Measurements from ENCODE around the gene MAP4K4. TPM values are rescaled to one million over a fixed set of nuclear protein-coding genes. Genes with fewer than 3 reads are reported as not detected.

MAP4K4 gene
- 59.2 and 61.8 TPM in 2 replicates for total RNA-seq (2014; rRNA removed; shearing (Covaris generic))

DNA sequence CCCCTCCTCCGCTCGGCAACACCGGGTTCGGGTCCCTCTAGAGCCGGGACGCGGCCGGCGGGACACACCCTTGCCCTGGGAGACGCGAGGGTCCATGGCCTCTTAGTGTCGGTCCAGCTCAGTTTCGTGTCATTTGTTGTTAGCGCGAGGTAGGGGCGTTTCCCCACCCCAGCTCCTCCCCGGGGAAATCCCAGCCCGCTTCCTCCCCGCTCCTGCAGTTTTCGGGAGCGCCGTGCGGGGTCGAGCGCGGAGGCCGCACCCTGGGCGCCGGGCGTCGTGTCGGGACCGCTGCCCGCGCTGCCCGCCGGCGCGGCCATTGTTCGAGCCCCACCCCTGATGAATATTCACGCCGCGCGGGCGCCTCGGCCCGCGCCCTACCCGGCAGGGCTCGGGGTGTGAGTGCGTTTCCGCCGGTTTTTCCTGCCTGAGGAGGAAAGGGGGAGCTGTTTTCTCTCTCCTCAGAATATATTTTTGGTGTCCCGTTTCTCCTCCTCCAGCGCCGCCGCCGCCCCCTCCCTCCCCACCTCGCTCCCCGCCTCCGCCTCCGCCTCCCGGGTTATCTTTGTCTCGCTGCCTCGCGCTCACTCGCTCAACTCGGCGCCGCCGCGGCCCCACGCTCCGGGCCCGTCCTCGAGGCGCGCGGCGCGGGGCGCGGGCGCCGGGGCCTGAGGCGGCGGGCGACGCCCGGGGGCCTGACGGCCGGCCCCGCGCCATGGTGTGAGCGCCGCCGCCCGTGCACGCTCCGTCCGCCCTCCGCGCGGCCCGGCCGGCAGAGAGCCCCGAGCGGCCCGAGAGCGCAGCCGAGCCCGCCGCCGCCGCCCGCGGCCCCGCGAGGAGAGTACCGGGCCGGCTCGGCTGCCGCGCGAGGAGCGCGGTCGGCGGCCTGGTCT, at the start of gene MAP4K4:
Gene MAP4K4, plus strand, starts transcription at position 584 of the 890 bp plus-strand sequence. CDS start 374 bp downstream, outside the sequence.
- DNase-seq (ENCODE audit: low spot score), result peak; percentile 78

DNA sequence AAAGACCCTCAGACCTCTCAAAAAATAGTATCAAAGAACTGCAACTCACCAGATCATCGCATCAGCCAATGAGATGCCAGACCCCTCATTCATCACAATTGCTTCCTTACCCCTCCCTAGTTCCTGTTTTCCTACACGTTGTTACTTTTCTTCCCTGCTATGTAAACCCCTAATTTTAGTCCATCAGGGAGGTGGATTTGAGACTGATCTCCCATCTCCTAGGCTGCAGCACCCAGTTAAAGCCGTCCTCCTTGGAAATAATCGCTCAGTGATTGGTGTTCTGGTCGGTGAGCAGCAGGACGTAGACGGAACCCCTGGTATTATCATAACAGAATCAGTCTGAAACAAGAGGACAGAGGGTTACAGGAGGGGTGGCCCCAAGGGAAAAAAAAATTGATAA, 44.0 kb upstream of the MAP4K4 start:
- DNase-seq (ENCODE audit: low spot score), result no peak

DNA sequence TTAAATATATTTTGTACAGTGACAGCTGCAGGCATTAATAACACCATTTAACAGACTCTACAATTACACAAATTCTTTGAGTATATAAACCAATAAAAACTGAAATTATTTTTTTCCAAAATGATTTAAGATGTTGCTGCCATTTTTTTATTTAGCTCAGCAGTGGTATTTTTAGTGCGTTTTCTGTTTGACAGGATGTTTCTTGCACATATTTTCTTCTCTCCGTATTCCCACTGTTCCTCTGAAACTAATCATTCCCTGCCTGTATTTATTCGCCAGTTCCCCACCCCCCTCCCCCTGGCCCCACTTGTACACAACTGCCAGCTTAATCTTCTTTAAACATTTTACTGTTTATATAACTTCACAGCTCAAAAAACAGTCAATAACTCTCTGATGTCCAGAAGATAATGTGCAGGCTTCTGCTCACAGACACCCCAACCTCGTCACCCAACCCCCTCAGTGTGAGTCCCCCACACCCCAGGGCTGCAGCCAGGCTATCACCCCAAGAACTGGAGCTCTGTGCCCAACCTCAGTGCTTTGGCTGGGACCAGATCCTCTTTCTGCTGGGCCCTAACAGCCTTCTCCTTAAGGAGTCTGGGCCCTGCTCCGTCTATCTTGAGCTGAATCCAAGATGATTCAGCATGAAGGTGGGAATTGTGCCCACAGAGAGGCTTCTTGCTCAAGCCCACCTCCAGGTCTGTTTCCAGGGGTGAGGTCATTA, 41.6 kb upstream of the MAP4K4 start:
- DNase-seq (ENCODE audit: low spot score), result no peak

DNA sequence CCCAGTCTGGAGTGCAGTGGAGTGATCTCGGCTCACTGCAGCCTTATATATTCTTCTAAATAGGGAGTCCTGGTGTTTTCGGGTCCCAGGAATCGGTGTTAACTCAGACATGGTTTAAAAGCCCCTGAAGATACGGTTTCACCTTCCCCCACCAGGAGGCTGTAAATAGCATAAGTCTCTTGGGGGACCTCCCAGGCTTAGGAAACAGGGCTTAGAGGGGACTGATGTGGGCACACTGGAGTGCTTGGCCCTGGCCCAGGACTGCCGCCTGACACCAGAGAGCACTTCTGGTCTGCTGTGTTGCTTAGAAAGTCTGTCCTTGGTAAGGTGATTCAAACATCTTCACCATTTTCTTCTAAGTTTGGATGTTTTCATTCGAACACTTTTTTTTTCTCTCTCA, 39.7 kb upstream of the MAP4K4 start:
- DNase-seq (ENCODE audit: low spot score), result no peak

DNA sequence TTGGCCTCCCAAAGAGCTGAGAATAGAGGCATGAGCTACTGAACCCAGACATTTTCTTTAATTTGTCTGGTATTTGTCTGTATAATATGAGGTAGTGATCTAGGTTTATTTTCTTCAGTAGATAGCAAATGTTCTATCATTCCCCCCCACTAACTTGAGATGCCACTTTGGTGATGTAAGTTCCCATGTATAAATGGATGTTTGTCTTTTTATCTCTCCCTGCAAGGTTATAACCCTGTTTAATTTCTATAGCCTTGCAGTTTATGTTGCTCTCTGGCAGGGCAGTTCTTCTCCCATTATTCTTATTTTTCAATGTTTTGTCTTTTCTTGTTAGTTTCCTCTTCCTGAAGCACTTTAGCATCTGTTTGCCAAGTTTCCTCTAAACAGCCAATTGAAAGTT, 39.1 kb upstream of the MAP4K4 start:
- no peak for DNase-seq (ENCODE audit: low spot score)

DNA sequence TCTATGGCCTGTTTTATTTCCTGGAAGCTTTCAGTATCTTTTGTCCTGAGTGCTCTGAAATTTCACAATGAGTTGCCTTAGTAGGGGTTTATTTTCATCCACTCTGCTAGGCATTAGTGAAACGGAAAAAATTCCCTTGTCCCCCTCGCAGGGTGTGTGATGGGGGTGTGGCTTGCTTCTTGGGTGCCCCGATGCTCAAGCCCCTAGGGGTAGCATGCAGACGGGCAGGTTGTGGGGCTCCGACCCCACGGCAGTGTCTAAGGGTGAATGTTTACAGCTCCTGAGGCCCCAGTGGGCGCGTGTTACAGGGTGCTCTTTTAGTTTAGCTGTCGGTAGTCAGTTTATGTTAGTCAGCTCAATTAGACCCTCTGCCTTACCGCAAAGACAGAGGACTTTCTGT, 32.2 kb upstream of the MAP4K4 start:
- no peak for DNase-seq (ENCODE audit: low spot score)

DNA sequence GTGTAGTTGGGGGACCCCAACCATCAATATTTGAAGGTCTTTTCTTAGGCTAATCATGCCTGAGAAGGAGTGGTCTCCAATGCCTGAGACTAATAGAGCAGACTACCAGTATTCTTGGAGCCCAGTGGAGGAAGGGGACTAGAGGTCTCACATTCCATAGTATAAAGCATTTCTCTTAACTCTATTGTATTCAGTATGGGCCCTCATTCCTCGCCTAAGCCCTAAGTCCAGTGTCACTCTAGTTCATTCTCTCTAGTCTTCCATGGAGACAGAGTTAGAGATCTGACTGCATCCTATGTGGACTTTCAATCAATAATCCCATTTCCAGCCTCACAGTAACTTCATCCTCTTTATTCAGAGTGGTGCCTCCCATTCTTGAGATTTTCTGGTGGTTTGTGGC, 29.7 kb upstream of the MAP4K4 start:
- DNase-seq (ENCODE audit: low spot score), result no peak

DNA sequence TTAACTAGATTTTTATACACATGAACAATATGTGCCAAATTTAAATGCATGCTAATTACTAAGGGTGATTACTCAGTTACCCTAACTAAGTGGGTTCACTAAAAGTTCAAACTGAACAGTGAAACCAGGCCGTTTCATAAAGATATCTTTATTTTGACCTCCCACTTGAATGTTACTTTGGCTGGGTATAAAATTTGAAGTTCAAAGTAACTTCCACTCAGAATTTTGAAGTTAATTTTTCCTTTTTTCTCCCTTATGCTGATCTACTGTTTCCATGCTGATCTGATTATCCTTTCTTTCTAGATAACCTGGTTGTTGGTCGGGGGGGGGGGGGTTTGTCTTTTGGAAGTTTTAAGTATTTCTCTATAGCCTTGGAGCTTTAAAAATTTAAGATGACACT, 25.5 kb upstream of the MAP4K4 start:
- DNase-seq (ENCODE audit: low spot score), result no peak

DNA sequence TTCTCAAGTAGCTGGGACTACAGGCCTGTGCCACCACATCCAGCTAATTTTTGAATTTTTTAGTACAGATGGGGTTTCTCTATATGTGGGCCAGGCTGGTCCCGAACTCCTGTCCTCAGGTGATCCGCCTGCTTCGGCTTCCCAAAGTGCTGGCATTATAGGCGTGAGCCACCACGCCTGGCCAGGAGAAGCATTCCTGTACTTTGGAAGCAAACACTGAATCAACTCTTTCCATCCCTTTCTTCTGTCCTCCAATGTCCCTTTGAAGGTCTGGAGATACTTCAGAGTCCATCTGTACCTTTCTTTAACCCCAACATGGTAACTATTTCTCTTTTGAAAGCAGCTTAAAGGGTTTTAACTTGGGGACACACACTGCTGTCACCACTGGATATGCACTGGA, 23.6 kb upstream of the MAP4K4 start:
- DNase-seq (ENCODE audit: low spot score), result no peak

DNA sequence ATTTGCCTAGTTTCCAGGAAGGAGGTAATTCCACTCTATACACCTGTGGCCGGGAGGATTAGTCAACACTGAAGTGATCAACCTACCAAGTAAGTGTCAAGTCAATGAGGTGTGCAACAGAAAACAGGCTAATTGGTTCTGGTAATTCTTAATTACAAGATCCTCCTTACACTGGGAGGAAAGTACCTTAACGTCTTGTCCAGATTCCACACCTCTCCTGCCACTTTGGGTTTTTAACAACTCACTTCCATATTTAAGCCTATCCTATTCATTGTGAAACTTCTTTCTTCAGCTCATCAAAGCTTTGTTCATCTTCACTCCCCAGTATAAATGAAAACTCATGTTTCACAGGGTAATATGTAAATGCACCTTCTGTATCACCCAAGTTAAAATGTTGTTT, 22.0 kb upstream of the MAP4K4 start:
- no peak for DNase-seq (ENCODE audit: low spot score)

DNA sequence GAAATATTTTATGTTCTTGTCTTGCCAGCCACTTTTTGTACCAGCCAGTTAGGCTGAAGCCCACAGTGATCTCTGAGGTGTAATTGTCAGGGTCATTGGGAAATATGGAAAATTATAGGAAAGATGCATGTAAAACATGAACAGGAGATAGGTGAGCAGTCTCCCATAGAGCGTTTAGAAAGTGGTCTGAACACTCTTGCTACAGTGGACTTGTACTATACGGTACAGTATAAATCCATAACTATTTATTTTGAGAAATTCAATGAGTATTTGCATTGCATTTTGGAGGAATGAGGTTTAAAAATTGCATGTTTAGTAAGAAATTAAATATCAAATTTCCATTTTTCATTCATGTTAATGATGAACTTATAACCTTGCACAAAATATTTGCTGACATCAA, 20.8 kb upstream of the MAP4K4 start:
- DNase-seq (ENCODE audit: low spot score), result no peak

DNA sequence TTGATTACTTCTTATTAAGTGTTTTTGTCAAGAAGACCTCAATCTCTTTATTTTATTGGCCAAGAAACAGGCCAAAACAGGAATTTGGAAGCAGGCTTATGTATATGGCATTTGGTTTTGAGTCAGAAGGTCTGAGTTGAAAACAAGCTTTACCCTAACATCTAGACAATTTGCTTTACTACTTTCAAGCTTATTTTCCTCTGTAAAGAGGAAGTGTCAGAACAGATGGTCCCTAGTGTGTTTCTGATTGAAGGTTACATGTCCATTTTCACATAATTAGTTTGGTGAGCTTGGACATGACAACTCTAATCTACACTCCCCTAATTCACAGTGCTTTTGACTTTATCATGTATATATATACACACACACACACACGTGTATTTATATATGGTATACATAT, 19.8 kb upstream of the MAP4K4 start:
- no peak for DNase-seq (ENCODE audit: low spot score)

DNA sequence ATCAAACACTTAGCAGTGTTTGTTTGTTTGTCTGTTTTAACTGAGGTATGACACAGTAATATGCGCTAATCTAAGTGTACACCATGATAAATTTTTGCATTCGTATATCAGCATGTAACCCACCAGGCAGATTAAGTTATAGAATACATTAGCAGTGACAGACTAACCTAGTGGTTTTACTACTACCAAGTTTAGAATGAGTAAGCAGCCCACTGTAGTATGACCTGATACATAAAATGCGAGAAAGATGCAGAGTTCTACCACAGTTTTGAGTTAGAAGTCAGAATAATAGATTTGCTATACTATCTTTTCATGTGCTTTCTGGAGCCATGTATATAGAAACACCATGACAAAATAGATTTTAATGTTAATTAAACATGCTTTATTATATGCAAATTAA, 19.1 kb upstream of the MAP4K4 start:
- no peak for DNase-seq (ENCODE audit: low spot score)

DNA sequence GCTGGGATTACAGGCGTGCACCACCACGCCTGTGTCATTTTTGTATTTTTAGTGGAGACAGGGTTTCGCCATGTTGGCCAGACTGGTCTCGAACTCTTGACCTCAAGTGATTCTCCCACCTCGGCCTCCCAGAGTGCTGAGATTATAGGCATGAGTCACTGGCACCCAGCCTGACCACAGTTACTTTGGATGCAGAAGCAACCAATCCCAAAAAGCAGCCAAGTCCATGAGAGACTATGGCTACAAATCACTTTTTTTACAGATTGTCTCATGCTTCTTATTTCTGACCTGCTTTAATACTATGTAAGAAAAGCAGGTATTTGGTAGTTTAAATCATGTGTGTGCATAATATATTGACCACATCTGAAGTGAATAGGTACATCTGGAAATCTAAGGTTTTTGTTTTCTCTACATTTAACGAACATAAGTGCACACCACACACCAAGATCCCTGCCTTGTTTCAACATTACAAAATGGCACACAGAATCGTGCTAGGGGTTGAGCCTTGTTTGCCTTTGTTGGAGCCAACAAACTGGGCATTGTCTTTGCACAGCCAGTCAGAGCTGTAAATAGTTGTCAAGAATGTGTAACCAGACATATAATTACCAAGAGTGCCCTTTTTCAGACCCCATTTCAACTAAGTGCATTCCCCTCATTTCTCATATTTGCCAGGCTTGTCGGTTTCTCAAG, 18.3 kb upstream of the MAP4K4 start:
- peak; percentile 76 for DNase-seq (ENCODE audit: low spot score)

DNA sequence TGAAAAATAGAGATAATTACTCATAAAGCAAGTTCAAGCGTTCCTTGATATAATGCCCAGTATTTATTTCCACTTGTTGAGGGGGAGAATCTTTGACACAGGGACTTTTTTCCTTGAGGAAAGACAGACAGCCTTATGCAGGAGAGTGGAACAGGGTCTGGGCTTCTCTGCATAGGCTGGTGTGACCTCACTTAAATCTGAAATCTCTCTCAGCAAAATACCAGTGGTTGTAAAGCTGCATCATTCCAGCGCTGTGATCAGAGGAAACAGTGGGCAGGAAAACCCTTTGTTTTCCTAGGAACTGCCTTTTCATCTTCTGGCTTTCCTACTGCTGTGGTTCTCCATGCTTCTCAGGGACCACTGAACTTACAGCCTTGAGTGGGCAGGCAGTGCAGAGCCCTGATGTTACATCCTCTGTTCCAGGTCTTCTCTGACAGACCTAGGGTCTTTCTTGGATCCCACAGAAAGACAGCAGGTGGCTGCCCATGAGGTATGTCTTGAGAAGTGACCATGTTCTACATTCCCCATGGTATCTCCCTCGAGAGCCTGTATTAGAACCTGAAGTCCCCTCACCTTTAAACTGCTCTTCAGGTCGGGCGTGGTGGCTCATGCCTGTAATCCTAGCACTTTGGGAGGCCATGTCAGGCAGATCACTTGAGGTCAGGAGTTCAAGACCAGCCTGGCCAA, 17.6 kb upstream of the MAP4K4 start:
- no peak for DNase-seq (ENCODE audit: low spot score)

DNA sequence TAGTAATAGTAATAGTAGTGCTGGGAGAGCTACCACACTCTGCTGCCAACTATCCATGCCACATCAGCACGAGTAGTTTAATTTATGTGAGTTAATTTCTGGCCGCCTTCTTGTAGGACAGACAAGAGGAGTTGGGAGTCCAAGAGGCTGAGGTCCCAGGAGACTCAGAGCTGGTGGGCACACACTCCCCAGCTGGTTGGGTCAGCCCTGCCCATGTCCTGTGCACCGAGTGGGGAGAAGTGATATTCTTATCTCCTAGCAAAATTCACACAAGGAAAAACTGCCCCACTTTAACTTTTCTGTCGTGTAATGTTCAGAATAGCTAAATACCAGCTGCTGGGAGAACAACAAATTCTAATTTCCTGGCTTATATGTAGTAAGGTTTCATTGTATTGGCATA, 15.2 kb upstream of the MAP4K4 start:
- DNase-seq (ENCODE audit: low spot score), result no peak

DNA sequence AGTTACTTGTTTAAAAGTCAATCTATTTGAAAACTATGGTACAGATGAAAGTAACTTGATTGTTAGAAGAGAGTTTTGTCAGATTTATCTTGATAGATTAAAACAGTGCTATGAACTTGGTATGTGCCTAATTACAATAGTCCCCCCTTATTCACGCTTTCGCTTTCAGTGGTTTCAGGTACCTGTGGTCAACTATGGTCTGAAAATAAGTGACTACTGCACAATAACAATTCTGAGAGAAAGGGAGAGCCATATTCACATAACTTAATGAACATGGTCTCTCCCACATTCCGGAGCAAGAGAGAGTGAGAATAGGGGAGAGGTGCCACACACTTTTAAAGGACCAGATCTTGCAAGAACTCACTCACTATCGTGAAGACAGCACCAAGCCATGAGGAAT, 13.2 kb upstream of the MAP4K4 start:
- DNase-seq (ENCODE audit: low spot score), result no peak

DNA sequence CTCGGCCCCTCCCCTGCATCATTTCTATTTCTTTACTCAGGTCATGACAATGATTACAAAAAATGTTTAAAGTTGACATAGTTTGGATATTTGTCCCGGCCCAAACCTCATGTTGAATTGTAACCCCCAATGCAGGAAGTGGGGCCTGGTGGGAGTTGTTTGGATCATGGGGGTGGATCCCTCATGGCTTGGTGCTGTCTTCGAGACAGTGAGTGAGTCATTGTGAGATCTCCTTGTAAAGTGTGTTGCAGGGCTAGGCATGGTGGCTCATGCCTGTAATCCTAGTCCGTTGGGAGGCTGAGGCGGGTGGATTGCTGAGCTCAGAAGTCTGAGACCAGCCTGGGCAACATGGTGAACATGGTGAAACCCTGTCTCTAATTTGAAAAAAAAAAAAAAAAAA, 9.2 kb upstream of the MAP4K4 start:
- no peak for DNase-seq (ENCODE audit: low spot score)

DNA sequence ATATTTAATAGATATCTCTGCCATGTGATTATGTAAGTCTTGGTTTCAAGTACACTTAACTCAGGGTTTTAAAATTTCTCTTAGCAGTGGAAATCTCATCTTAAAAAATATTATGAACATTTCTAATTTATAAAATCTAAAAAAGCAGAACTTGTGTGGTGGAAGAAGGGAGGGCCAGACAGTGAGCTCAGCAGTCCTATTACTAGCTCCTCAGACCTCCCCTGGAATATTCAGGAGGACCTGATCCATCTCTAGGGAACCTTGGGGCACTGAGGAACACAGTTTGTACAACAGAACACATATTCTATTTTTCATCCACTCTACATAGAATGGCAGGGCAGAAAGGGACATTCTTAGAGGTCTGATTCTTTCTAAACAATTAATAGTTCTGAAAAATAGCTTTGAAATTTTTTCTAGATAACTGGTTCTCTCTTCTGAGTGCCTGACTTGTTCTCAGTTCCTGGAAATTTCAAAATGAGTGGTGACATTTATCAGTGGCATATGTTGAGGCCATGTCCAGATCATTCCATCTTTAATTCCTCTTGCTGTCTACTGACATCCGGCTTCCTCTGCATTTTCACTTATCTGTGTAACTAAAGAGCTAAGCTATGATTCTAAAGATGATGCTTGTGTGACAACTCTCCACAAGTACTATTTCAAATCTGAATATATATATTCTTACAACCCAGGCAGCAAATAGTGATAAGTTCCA, 8.2 kb upstream of the MAP4K4 start:
- no peak for DNase-seq (ENCODE audit: low spot score)

DNA sequence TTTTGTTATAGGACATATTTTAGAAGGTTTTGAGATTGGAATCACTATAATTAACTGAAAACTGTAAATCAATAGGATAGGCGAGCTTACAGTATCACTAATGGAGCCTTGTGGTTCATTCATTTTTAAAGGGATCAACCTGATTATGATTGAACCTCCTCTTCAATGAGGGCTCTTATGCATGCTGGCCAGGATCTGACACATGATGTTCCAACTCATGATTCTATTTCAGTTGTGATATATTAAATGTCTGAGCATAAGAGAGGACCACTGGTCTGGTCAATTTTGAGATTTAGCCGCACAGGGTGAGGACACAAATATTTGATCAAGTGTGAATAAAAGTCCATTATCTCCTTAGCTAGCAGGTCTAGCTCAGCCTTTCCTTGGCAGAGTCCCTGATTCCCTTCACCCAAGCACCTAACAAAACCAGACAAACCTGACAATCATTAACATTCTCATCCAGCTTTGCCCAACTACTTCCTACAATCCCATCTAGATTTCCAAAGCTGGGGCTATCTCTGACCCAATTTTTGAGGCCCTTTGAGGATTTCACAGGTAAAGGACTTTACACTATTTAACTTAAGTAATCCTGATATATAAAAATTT, 6.9 kb upstream of the MAP4K4 start:
- no peak for DNase-seq (ENCODE audit: low spot score)

DNA sequence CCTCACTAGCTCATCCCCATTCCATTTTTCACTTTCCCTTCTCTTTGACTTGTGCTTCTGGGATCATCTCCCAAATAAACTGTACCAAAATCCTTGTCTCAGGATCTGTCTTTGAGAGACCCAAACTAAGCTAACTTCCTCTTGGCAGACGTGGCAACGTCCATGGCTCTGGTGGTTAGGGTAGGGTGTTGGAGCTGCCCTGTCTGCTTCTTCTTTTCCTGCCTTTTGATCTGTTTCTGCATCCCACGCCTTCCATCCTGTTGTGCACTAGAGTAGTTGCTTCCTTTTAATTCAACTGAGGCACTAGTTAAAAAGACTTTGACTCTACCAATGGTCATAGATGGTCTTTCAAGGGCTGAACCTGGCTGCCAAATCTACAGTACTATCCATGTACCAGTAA, 5.5 kb upstream of the MAP4K4 start:
- no peak for DNase-seq (ENCODE audit: low spot score)
